Nephron progenitor cell (in vitro differentiated cells): ENCODE measurements around the gene TOGARAM1.

ENCODE experiments used
- DNase-seq: peaks from one replicate; pipeline ENCODE4 v3.0.0; 2021
- H3K27ac Mint-ChIP-seq: 2 replicates; pipeline ENCODE4 v1.8.0; 2021; ENCODE audit warnings: mild to moderate bottlenecking, moderate library complexity, mixed read lengths
- H3K27me3 Mint-ChIP-seq: 2 replicates; pipeline ENCODE4 v1.8.0; 2021; ENCODE audit warnings: mild to moderate bottlenecking, low read depth, mixed read lengths; ENCODE audit not compliant: poor library complexity
- H3K36me3 Mint-ChIP-seq: 2 replicates; pipeline ENCODE4 v1.8.0; 2021; ENCODE audit warnings: low read depth, mixed read lengths
- H3K4me1 Mint-ChIP-seq: 2 replicates; pipeline ENCODE4 v1.8.0; 2021; ENCODE audit warnings: mixed read lengths
- H3K4me3 Mint-ChIP-seq: 2 replicates; pipeline ENCODE4 v1.8.0; 2021; ENCODE audit warnings: mild to moderate bottlenecking, moderate library complexity, mixed read lengths
- H3K9me3 Mint-ChIP-seq: 2 replicates; pipeline ENCODE4 v1.8.0; 2021; ENCODE audit warnings: mild to moderate bottlenecking, moderate library complexity, mixed read lengths
- CTCF ChIP-seq: fragments of 200-600 bp; sonication (generic); IDR thresholded peaks from 2 replicates; pipeline ENCODE4 v1.5.0; 2021; ENCODE audit warnings: antibody characterized with exemption

The TOGARAM1 gene

GRCh38 chr14:44963775-44964380, 1.9 kb downstream of the TOGARAM1 start:
- no peak overlapping the region for H3K27ac Mint-ChIP-seq
- DNase-seq, result no peak
- H3K36me3 Mint-ChIP-seq, result peaks cover 28% of the 10 kb centered on the region
- no peak for TF ChIP-seq CTCF
- H3K9me3 Mint-ChIP-seq, result peaks cover 22% of the 10 kb centered on the region
- no peak overlapping the region for H3K4me3 Mint-ChIP-seq
- no peaks in the 10 kb centered on the region for H3K27me3 Mint-ChIP-seq
- peaks cover 69% of the 10 kb centered on the region for H3K4me1 Mint-ChIP-seq

- Mint-ChIP-seq H3K27me3 (no peaks in the 10 kb centered on the region), H3K9me3 (peaks cover 51% of the 10 kb centered on the region), H3K27ac (peak overlapping the region; percentile 2), H3K4me3 (peak overlapping the region; percentile 79), H3K36me3 (peaks cover 57% of the 10 kb centered on the region), H3K4me1 (peaks cover 61% of the 10 kb centered on the region)
- TF ChIP-seq CTCF, result no peak
- DNase-seq, result no peak
Observed at GRCh38 chr14:44966601-44967336, 4.8 kb downstream of the TOGARAM1 start.

DNA sequence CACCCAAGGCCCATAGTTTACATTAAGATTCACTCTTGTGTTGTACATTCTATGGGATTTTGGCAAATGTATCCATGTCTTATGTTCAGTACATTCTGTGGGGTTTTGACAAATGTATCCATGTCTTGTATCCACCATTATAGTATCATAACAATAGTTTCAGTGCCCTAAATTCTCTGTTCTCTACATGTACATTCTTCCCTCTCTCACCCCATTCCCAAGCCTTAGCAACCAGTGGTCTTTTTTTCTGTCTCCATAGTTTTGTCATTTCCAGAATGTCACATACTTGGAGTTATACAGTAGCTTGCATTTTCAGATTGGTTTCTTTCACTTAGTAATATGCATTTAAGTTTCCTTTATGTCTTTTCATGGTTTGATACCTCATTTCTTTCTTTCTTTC, 6.7 kb downstream of the TOGARAM1 start:
- Mint-ChIP-seq H3K4me1 (peaks cover 50% of the 10 kb centered on the region), H3K27me3 (no peaks in the 10 kb centered on the region), H3K36me3 (peaks cover 75% of the 10 kb centered on the region), H3K9me3 (peaks cover 68% of the 10 kb centered on the region), H3K4me3 (peak overlapping the region; percentile 44), H3K27ac (no peak overlapping the region)
- no peak for TF ChIP-seq CTCF
- no peak for DNase-seq

GRCh38 chr14:44970907-44971306, 8.9 kb downstream of the TOGARAM1 start:
- Mint-ChIP-seq H3K9me3 (peaks cover 79% of the 10 kb centered on the region), H3K4me1 (peaks cover 28% of the 10 kb centered on the region), H3K36me3 (peaks cover 90% of the 10 kb centered on the region), H3K4me3 (no peak overlapping the region), H3K27me3 (no peaks in the 10 kb centered on the region), H3K27ac (no peak overlapping the region)
- no peak for TF ChIP-seq CTCF
- DNase-seq, result no peak

- H3K36me3 Mint-ChIP-seq, result peaks cover 96% of the 10 kb centered on the region
- no peak for TF ChIP-seq CTCF
- peaks cover 84% of the 10 kb centered on the region for H3K9me3 Mint-ChIP-seq
- no peak for DNase-seq
- H3K27me3 Mint-ChIP-seq, result no peaks in the 10 kb centered on the region
- peaks cover 28% of the 10 kb centered on the region for H3K4me1 Mint-ChIP-seq
- H3K27ac Mint-ChIP-seq, result peak overlapping the region; percentile 11
- H3K4me3 Mint-ChIP-seq, result no peak overlapping the region
Observed at GRCh38 chr14:44971459-44971858, 9.5 kb downstream of the TOGARAM1 start.

GRCh38 chr14:44979273-44979672, 17.3 kb downstream of the TOGARAM1 start:
- Mint-ChIP-seq H3K4me3 (no peak overlapping the region), H3K27ac (no peak overlapping the region), H3K9me3 (peaks cover 11% of the 10 kb centered on the region), H3K36me3 (peaks cover 41% of the 10 kb centered on the region), H3K4me1 (no peaks in the 10 kb centered on the region), H3K27me3 (no peaks in the 10 kb centered on the region)
- no peak for DNase-seq
- no peak for TF ChIP-seq CTCF
